GM12878 (cell line): ENCODE measurements around the gene ULK1. TPM values are rescaled to one million over a fixed set of nuclear protein-coding genes. Genes with fewer than 3 reads are reported as not detected.

Experiments
- ATAC-seq: fragments of 200-7000 bp; cut with Tn5 transposase; 3 replicates; pipeline ENCODE4 v1.9.1; 2020; ENCODE audit warnings: mild to moderate bottlenecking, moderate library complexity
- BruUV-seq: library from RNA; stranded (reverse); fragments of 400-500 nt; replicated peaks from 2 replicates; lab custom pipeline; 2021; lab: Mats Ljungman, UMichigan
- CTCF ChIA-PET: fragments of 300-600 bp; sonication (Branson Sonifier 250); formaldehyde crosslinking; extraction: SDS; loops from one replicate; lab custom pipeline; 2021; ENCODE audit warnings: inconsistent platforms; lab: Yijun Ruan, JAX
- POLR2A ChIA-PET: fragments of 350-600 bp; formaldehyde crosslinking; extraction: SDS; loops from one replicate; lab custom pipeline; 2021; ENCODE audit warnings: inconsistent platforms; lab: Charles Lee
- RAD21 ChIA-PET: fragments of 300-600 bp; sonication (Branson Sonifier 250); formaldehyde crosslinking; loops from one replicate; lab custom pipeline; 2023; ENCODE audit warnings: antibody characterized with exemption; ENCODE audit not compliant: unreplicated experiment; lab: Charles Lee
- SMC1A ChIA-PET: fragments of 300-600 bp; sonication (Branson Sonifier 250); formaldehyde crosslinking; loops from one replicate; lab custom pipeline; 2023; ENCODE audit not compliant: unreplicated experiment, uncharacterized antibody; lab: Charles Lee
- DNase-seq: peaks from one replicate; pipeline ENCODE4 v3.0.0-alpha.2; 2011; ENCODE audit warnings: low read depth, low spot score
- FAIRE-seq: peaks from 3 replicates; lab custom pipeline; 2011; peaks lifted over from hg19 to GRCh38; lab: Jason Lieb, UNC
- H2AFZ ChIP-seq: 2 replicates; pipeline ENCODE4 v1.6.0; 2011; ENCODE audit warnings: low read depth, low read length, control low read depth; ENCODE audit not compliant: control insufficient read depth
- H3K27ac ChIP-seq: 2 replicates; pipeline ENCODE4 v1.5.1; 2011; ENCODE audit warnings: control low read depth; ENCODE audit not compliant: control insufficient read depth, insufficient read depth
- H3K27me3 ChIP-seq, 2 experiments: replicated peaks in 1 of 2; 2 replicates each; pipeline versions ENCODE4 v1.6.0 to v1.6.1; 2011; ENCODE audit warnings: low read length in 1 of 2; ENCODE audit not compliant: control insufficient read depth in 2 of 2, insufficient read depth in 2 of 2
- H3K36me3 ChIP-seq, 2 experiments: 2 replicates each; pipeline ENCODE4 v1.5.1; 2011; ENCODE audit warnings: low read length in 1 of 2; ENCODE audit not compliant: control insufficient read depth in 2 of 2, insufficient read depth in 2 of 2
- H3K4me1 ChIP-seq: 2 replicates; pipeline ENCODE4 v1.6.1; 2011; ENCODE audit warnings: mild to moderate bottlenecking, low read length, moderate library complexity, mixed read lengths; ENCODE audit not compliant: control insufficient read depth, insufficient read depth
- H3K4me2 ChIP-seq: 2 replicates; pipeline ENCODE4 v1.6.0; 2011; ENCODE audit warnings: control low read depth; ENCODE audit not compliant: control insufficient read depth, insufficient read depth
- H3K4me3 ChIP-seq: fragments of 200-600 bp; sonication (generic); 2 replicates; pipeline ENCODE4 v1.5.1; 2016
- H3K79me2 ChIP-seq: 2 replicates; pipeline ENCODE4 v1.6.0; 2011; ENCODE audit warnings: low read length; ENCODE audit not compliant: control insufficient read depth, insufficient read depth
- H3K9ac ChIP-seq: 2 replicates; pipeline ENCODE4 v1.8.0; 2011; ENCODE audit warnings: low read length, control low read depth, mixed read lengths; ENCODE audit not compliant: control insufficient read depth, insufficient read depth
- H3K9me3 ChIP-seq: replicated peaks from 3 replicates; pipeline ENCODE4 v1.5.1; 2011; ENCODE audit warnings: mild to moderate bottlenecking, low read length; ENCODE audit not compliant: control insufficient read depth, insufficient read depth
- H4K20me1 ChIP-seq: 2 replicates; pipeline ENCODE4 v1.6.0; 2011; ENCODE audit not compliant: control insufficient read depth, insufficient read depth
- BHLHE40 ChIP-seq, 2 experiments: fragments of 450-650 bp in 1 of 2; IDR thresholded peaks; 2 replicates each; pipeline ENCODE4 v1.6.1; 2011 to 2017; ENCODE audit warnings: low read depth in 2 of 2, borderline replicate concordance in 1 of 2, improper control_type of control experiment in 1 of 2, low read length in 1 of 2, mild to moderate bottlenecking in 1 of 2
- BRCA1 ChIP-seq: IDR thresholded peaks from 2 replicates; pipeline ENCODE4 v1.6.1; 2011; ENCODE audit warnings: low read depth, low read length, improper control_type of control experiment
- CBFB ChIP-seq: IDR thresholded peaks from 2 replicates; pipeline ENCODE4 v1.6.1; 2016; ENCODE audit warnings: antibody characterized with exemption, low read depth
- ESRRA ChIP-seq: IDR thresholded peaks from 2 replicates; pipeline ENCODE4 v1.6.1; 2012; ENCODE audit warnings: mild to moderate bottlenecking, low read length, improper control_type of control experiment
- FOS ChIP-seq: IDR thresholded peaks from 3 replicates; pipeline ENCODE4 v1.6.1; 2011; ENCODE audit warnings: borderline replicate concordance; ENCODE audit not compliant: insufficient read length; ENCODE audit errors: extremely low read depth
- HDAC2 ChIP-seq: fragments of 200-600 bp; sonication (generic); IDR thresholded peaks from 2 replicates; pipeline ENCODE4 v1.6.1; 2017
- JUNB ChIP-seq: IDR thresholded peaks from 2 replicates; pipeline ENCODE4 v1.6.1; 2016; ENCODE audit warnings: antibody characterized with exemption, mild to moderate bottlenecking
- MXI1 ChIP-seq: fragments of 150-350 bp; IDR thresholded peaks from 2 replicates; pipeline ENCODE4 v1.6.1; 2011; ENCODE audit warnings: low read depth, mild to moderate bottlenecking, inconsistent platforms, low read length, improper control_type of control experiment
- MYC ChIP-seq: IDR thresholded peaks from 2 replicates; pipeline ENCODE4 v1.6.1; 2011; ENCODE audit warnings: mild to moderate bottlenecking, low read length, moderate library complexity, inconsistent platforms; ENCODE audit not compliant: insufficient read depth, insufficient replicate concordance, insufficient read length, severe bottlenecking
- NFYA ChIP-seq: IDR thresholded peaks from 2 replicates; pipeline ENCODE4 v1.6.1; 2011; ENCODE audit warnings: low read depth, mild to moderate bottlenecking, low read length, improper control_type of control experiment, borderline replicate concordance
- POLR2AphosphoS2 ChIP-seq: IDR thresholded peaks from 2 replicates; pipeline ENCODE4 v1.6.1; 2011; ENCODE audit warnings: low read depth, mild to moderate bottlenecking, low read length, improper control_type of control experiment, moderate library complexity
- WRNIP1 ChIP-seq: IDR thresholded peaks from 2 replicates; pipeline ENCODE4 v1.6.1; 2011; ENCODE audit warnings: low read depth, low read length, improper control_type of control experiment, borderline replicate concordance
- ZBTB33 ChIP-seq: fragments of 450-650 bp; IDR thresholded peaks from 2 replicates; pipeline ENCODE4 v1.6.1; 2017; ENCODE audit warnings: mild to moderate bottlenecking
- ZSCAN29 ChIP-seq: fragments of 450-650 bp; IDR thresholded peaks from 2 replicates; pipeline ENCODE4 v1.6.1; 2017; ENCODE audit warnings: mild to moderate bottlenecking, moderate library complexity
- WGBS: methylation state at CpG from one replicate; pipeline ENCODE4 v1.1.6; 2016; ENCODE audit warnings: low lambda C conversion rate; ENCODE audit not compliant: insufficient replicate concordance, insufficient coverage; ENCODE audit errors: missing lambda C conversion rate; 5-methylcytosine and 5-hydroxymethylcytosine counted together
- in situ Hi-C: fragments of 300-500 bp; cut with MboI; formaldehyde crosslinking; loops from 9 replicates; pipeline ENCODE4 v1.14.3; 2018; ENCODE audit warnings: mixed read lengths
- intact Hi-C: fragments of 100-400 bp; cut with micrococcal nuclease; formaldehyde crosslinking; loops from one replicate; pipeline ENCODE4 v1.14.2; 2022; ENCODE audit not compliant: unreplicated experiment
- polyA plus RNA-seq, 11 experiments: library from polyadenylated mRNA; depleted of rRNA in 4 of 11; unstranded in 6 of 11; stranded (reverse) in 5 of 11; fragments of >200 nt; fragmentation: Nextera tagmentation in 4 of 11; fragmentation: Illumina TruSeq in 1 of 11; extraction: Ambion mirVana in 4 of 11; extraction: Trizol in 1 of 11; gene quantifications; 1 replicate in 1 of 11; 2 replicates in 10 of 11; pipeline versions ENCODE4 v1.2.1 to v1.2.3, GENCODE V29; 2011 to 2016; ENCODE audit warnings: inconsistent platforms in 2 of 11, missing spikeins in 2 of 11, low read depth in 1 of 11
- total RNA-seq, 4 experiments: library from RNA; depleted of rRNA in 3 of 4; stranded (reverse); fragments of >200 nt in 3 of 4; fragmentation: Illumina TruSeq in 1 of 4; extraction: Trizol in 1 of 4; gene quantifications; 2 replicates each; pipeline versions ENCODE4 v1.2.1 to v1.2.3, GENCODE V29; 2013 to 2021
- TF ChIP-seq, protein P1 (sequence below): fragments of 450-650 bp; IDR thresholded peaks from 2 replicates; pipeline ENCODE4 v1.6.1; 2017; ENCODE audit warnings: borderline replicate concordance
- TF ChIP-seq, protein P2 (sequence below): fragments of 450-650 bp; conservative IDR thresholded peaks from 2 replicates; pipeline ENCODE4 v1.6.1; 2017; ENCODE audit warnings: mild to moderate bottlenecking, moderate library complexity
- TF ChIP-seq, protein P3 (sequence below): IDR thresholded peaks from 2 replicates; pipeline ENCODE4 v1.6.1; 2011; ENCODE audit warnings: low read depth, low read length, improper control_type of control experiment, borderline replicate concordance

Gene ULK1
- total and polyA plus RNA-seq, 10 of the 15 experiments (the other 5 are each of a cell fraction or from before 2014, with no cell fraction given): 0.13 to 14.1 (median 1.5) TPM

- TF ChIP-seq, protein P1, sequence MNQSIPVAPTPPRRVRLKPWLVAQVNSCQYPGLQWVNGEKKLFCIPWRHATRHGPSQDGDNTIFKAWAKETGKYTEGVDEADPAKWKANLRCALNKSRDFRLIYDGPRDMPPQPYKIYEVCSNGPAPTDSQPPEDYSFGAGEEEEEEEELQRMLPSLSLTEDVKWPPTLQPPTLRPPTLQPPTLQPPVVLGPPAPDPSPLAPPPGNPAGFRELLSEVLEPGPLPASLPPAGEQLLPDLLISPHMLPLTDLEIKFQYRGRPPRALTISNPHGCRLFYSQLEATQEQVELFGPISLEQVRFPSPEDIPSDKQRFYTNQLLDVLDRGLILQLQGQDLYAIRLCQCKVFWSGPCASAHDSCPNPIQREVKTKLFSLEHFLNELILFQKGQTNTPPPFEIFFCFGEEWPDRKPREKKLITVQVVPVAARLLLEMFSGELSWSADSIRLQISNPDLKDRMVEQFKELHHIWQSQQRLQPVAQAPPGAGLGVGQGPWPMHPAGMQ: no peak
- TF ChIP-seq, protein P2, sequence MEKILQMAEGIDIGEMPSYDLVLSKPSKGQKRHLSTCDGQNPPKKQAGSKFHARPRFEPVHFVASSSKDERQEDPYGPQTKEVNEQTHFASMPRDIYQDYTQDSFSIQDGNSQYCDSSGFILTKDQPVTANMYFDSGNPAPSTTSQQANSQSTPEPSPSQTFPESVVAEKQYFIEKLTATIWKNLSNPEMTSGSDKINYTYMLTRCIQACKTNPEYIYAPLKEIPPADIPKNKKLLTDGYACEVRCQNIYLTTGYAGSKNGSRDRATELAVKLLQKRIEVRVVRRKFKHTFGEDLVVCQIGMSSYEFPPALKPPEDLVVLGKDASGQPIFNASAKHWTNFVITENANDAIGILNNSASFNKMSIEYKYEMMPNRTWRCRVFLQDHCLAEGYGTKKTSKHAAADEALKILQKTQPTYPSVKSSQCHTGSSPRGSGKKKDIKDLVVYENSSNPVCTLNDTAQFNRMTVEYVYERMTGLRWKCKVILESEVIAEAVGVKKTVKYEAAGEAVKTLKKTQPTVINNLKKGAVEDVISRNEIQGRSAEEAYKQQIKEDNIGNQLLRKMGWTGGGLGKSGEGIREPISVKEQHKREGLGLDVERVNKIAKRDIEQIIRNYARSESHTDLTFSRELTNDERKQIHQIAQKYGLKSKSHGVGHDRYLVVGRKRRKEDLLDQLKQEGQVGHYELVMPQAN: no peak
- TF ChIP-seq BRCA1 (no peak), POLR2AphosphoS2 (no peak), FOS (no peak), JUNB (no peak), MYC (no peak)
- TF ChIP-seq, all 136 proteins: peak for 0
These were observed 19.8 kb downstream of the ULK1 start (continued) for GRCh38 chr12:131914179-131914702.

GRCh38 chr12:131915000-131915689 lies 20.7 kb downstream of the ULK1 start:
- no peaks in the 10 kb centered on the region; a peak in 3 of 4 replicates for H3K36me3 ChIP-seq
- ChIA-PET SMC1A (no interaction called here), CTCF (no interaction called here), POLR2A (no interaction called here), RAD21 (no interaction called here)
- H3K27me3 ChIP-seq: no peaks in the 10 kb centered on the region
- no peaks in the 10 kb centered on the region for H3K79me2 ChIP-seq
- no peaks in the 10 kb centered on the region for H4K20me1 ChIP-seq
- H3K27ac ChIP-seq: no peak overlapping the region
- ATAC-seq (no peak), DNase-seq (no peak), FAIRE-seq (no peak)
- WGBS: 89% methylated on average over 19 of the region's 20 CpGs
- no peak overlapping the region for H2AFZ ChIP-seq
- no TSS peak for BruUV-seq
- no peak overlapping the region for H3K9ac ChIP-seq
- no peaks in the 10 kb centered on the region for H3K4me1 ChIP-seq
- intact Hi-C loops (no loop called here), in situ Hi-C loops (no loop called here)
- H3K4me3 ChIP-seq: no peak overlapping the region
- no peak overlapping the region for H3K4me2 ChIP-seq
- H3K9me3 ChIP-seq: no peaks in the 10 kb centered on the region
- TF ChIP-seq BHLHE40 (IDR thresholded peaks at IDR 0.05; ENCODE audit: borderline replicate concordance in 1 of 2, low read depth in 2 of 2, low read length in 1 of 2) (no peak), WRNIP1 (no peak), ESRRA (no peak), HDAC2 (no peak), MXI1 (no peak), NFYA (no peak), CBFB (no peak), FOS (no peak), ZBTB33 (no peak), ZSCAN29 (no peak)
- TF ChIP-seq, protein P3, sequence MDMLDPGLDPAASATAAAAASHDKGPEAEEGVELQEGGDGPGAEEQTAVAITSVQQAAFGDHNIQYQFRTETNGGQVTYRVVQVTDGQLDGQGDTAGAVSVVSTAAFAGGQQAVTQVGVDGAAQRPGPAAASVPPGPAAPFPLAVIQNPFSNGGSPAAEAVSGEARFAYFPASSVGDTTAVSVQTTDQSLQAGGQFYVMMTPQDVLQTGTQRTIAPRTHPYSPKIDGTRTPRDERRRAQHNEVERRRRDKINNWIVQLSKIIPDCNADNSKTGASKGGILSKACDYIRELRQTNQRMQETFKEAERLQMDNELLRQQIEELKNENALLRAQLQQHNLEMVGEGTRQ: no peak
